OCI-LY3 (cell line): ENCODE data around the gene FNDC5.

Experiments
- H2AFZ ChIP-seq: fragments of 200-600, 300-600 bp; shearing (Covaris generic); 2 replicates; pipeline ENCODE4 v1.6.0; 2014; ENCODE audit warnings: antibody characterized with exemption, low read depth, low read length
- H3K27ac ChIP-seq: fragments of 200-600, 300-600 bp; sonication (generic); 2 replicates; pipeline ENCODE4 v1.5.1; 2014; ENCODE audit warnings: mild to moderate bottlenecking, low read length, moderate library complexity, mixed read lengths
- H3K27me3 ChIP-seq: fragments of 200-600, 300-600 bp; sonication (generic); 2 replicates; pipeline ENCODE4 v1.6.1; 2014; ENCODE audit warnings: low read depth, low read length, mixed read lengths
- H3K36me3 ChIP-seq: fragments of 200-600, 300-600 bp; sonication (generic); replicated peaks from 2 replicates; pipeline ENCODE3; 2014; ENCODE audit warnings: low read depth, low read length, mixed read lengths
- H3K4me1 ChIP-seq: fragments of 300-600, 200-600 bp; sonication (generic); 2 replicates; pipeline ENCODE4 v1.6.1; 2014; ENCODE audit warnings: low read length, mixed read lengths
- H3K4me2 ChIP-seq: fragments of 200-600, 300-600 bp; sonication (generic); 2 replicates; pipeline ENCODE4 v1.6.1; 2014; ENCODE audit warnings: low read length, mixed read lengths
- H3K4me3 ChIP-seq: fragments of 300-600, 200-600 bp; sonication (generic); 2 replicates; pipeline ENCODE4 v1.5.1; 2014; ENCODE audit warnings: antibody characterized with exemption, mild to moderate bottlenecking, low read length, moderate library complexity
- H3K79me2 ChIP-seq: fragments of 300-600, 200-600 bp; shearing (Covaris generic); 2 replicates; pipeline ENCODE4 v1.6.1; 2014; ENCODE audit warnings: mild to moderate bottlenecking, low read length, mixed read lengths
- H3K9ac ChIP-seq: fragments of 300-600, 200-600 bp; shearing (Covaris generic); 2 replicates; pipeline ENCODE4 v1.6.0; 2014; ENCODE audit warnings: mild to moderate bottlenecking, low read length, moderate library complexity
- H3K9me3 ChIP-seq: fragments of 200-600, 300-600 bp; shearing (Covaris generic); 2 replicates; pipeline ENCODE4 v1.6.1; 2014; ENCODE audit warnings: low read length, mixed read lengths; ENCODE audit not compliant: insufficient read depth
- H4K20me1 ChIP-seq: fragments of 200-600, 300-600 bp; sonication (generic); 2 replicates; pipeline ENCODE4 v1.6.1; 2016; ENCODE audit warnings: low read length, mixed read lengths; ENCODE audit not compliant: insufficient read depth
- CTCF ChIP-seq: fragments of 200-600, 300-600 bp; sonication (generic); IDR thresholded peaks from 2 replicates; pipeline ENCODE4 v1.5.1; 2014; ENCODE audit warnings: antibody characterized with exemption, low read length, low read depth
- EZH2phosphoT487 ChIP-seq: fragments of 200-600 bp; shearing (Covaris generic); IDR thresholded peaks from 2 replicates; pipeline ENCODE4 v1.6.1; 2018; ENCODE audit warnings: antibody characterized with exemption, mixed run types, low read depth

FNDC5 gene

GRCh38 chr1:32831878-32832277 lies 38.8 kb downstream of the FNDC5 start:
- no peak overlapping the region for H3K4me2 ChIP-seq

GRCh38 chr1:32830092-32830852 lies 40.4 kb downstream of the FNDC5 start:
- Histone ChIP-seq H3K27me3 (no peaks in the 10 kb centered on the region), H3K9me3 (no peaks in the 10 kb centered on the region), H3K4me3 (no peak overlapping the region), H4K20me1 (no peaks in the 10 kb centered on the region), H2AFZ (no peak overlapping the region), H3K9ac (no peak overlapping the region), H3K4me1 (no peaks in the 10 kb centered on the region), H3K4me2 (no peak overlapping the region), H3K36me3 (peaks cover 42% of the 10 kb centered on the region), H3K27ac (no peak overlapping the region), H3K79me2 (no peaks in the 10 kb centered on the region)
- TF ChIP-seq CTCF (no peak), EZH2phosphoT487 (no peak)

More at GRCh38 chr1:32831878-32832277, 38.8 kb downstream of the FNDC5 start:
- no peak overlapping the region for H2AFZ ChIP-seq
- H3K9ac ChIP-seq = no peak overlapping the region
- no peaks in the 10 kb centered on the region for H4K20me1 ChIP-seq
- H3K79me2 ChIP-seq = no peaks in the 10 kb centered on the region
- TF ChIP-seq CTCF (no peak), EZH2phosphoT487 (no peak)
- H3K27ac ChIP-seq = no peak overlapping the region
- H3K36me3 ChIP-seq = peaks cover 27% of the 10 kb centered on the region
- H3K9me3 ChIP-seq = no peaks in the 10 kb centered on the region
- no peak overlapping the region for H3K4me3 ChIP-seq
- H3K4me1 ChIP-seq = no peaks in the 10 kb centered on the region
- H3K27me3 ChIP-seq = no peaks in the 10 kb centered on the region

- H3K27ac ChIP-seq = no peak overlapping the region
- H3K9ac ChIP-seq = no peak overlapping the region
- H3K4me1 ChIP-seq = no peaks in the 10 kb centered on the region
- peaks cover under 1% of the 10 kb centered on the region; the same call in 1 of the 2 replicates for H3K79me2 ChIP-seq
- no peaks in the 10 kb centered on the region for H3K27me3 ChIP-seq
- no peak overlapping the region for H2AFZ ChIP-seq
- TF ChIP-seq CTCF (peak; percentile 17; the same call in 1 of the 2 replicates), EZH2phosphoT487 (no peak)
- H3K4me2 ChIP-seq = no peak overlapping the region
- H4K20me1 ChIP-seq = no peaks in the 10 kb centered on the region
- H3K4me3 ChIP-seq = no peak overlapping the region
- H3K9me3 ChIP-seq = no peaks in the 10 kb centered on the region
- peaks cover 40% of the 10 kb centered on the region for H3K36me3 ChIP-seq
Observed at GRCh38 chr1:32828341-32828740, 42.4 kb downstream of the FNDC5 start.

- H2AFZ ChIP-seq = no peak overlapping the region
- no peak overlapping the region for H3K27ac ChIP-seq
- H3K4me2 ChIP-seq = no peak overlapping the region
- no peak for TF ChIP-seq EZH2phosphoT487
- no peaks in the 10 kb centered on the region for H3K9me3 ChIP-seq
- H3K36me3 ChIP-seq = peaks cover 41% of the 10 kb centered on the region
- peaks cover 8% of the 10 kb centered on the region; the same call in 1 of the 2 replicates for H4K20me1 ChIP-seq
- no peak overlapping the region for H3K4me3 ChIP-seq
- H3K9ac ChIP-seq = no peak overlapping the region
- H3K27me3 ChIP-seq = no peaks in the 10 kb centered on the region
- peaks cover 30% of the 10 kb centered on the region for H3K79me2 ChIP-seq
- peaks cover 5% of the 10 kb centered on the region; the same call in 1 of the 2 replicates for H3K4me1 ChIP-seq
Observed at GRCh38 chr1:32825181-32825580, 45.5 kb downstream of the FNDC5 start.
